ENCODE data around the gene MRLN. TPM values are rescaled to one million over a fixed set of nuclear protein-coding genes. Genes with fewer than 3 reads are reported as not detected.

MRLN gene
- total and polyA plus RNA-seq, 2 donors, result 0.47 to 2.0 TPM

- Histone ChIP-seq H3K27ac (ENCODE audit: low read depth in 1 of 2, low read length in 1 of 2) (no peak overlapping the region), H3K27me3 (ENCODE audit: control insufficient read depth in 2 of 2, insufficient read depth in 1 of 2, low read length in 1 of 2) (peaks cover 0 to 2% of the 10 kb centered on the region in 2 donors)
- 80% methylated on average over 4 of the region's 4 CpGs for WGBS
These were observed 50.9 kb downstream of the MRLN start for GRCh38 chr10:59702347-59702746.

GRCh38 chr10:59700709-59701108, 52.5 kb downstream of the MRLN start:
- no peaks in the 10 kb centered on the region for H3K27me3 ChIP-seq (ENCODE audit: control insufficient read depth in 2 of 2, insufficient read depth in 1 of 2, low read length in 1 of 2)
- no peaks in the 10 kb centered on the region for H3K4me1 ChIP-seq (ENCODE audit: control insufficient read depth in 2 of 2, insufficient read depth in 2 of 2, low read length in 2 of 2)
- no peaks in the 10 kb centered on the region for H3K36me3 ChIP-seq (ENCODE audit: control insufficient read depth in 2 of 2, insufficient read depth in 2 of 2, low read length in 1 of 2)
- 81% methylated on average over 4 of the region's 4 CpGs for WGBS
- no peak overlapping the region for H3K27ac ChIP-seq (ENCODE audit: low read depth in 1 of 2, low read length in 1 of 2)
- no peaks in the 10 kb centered on the region for H3K9me3 ChIP-seq (ENCODE audit: control insufficient read depth in 2 of 2, insufficient read depth in 1 of 2, low read length in 1 of 2)
- no peak overlapping the region for H3K4me3 ChIP-seq (ENCODE audit: low read length in 2 of 2)
- DNase-seq (ENCODE audit: low read depth in 6 of 9, low spot score in 9 of 9), result no peak

More at GRCh38 chr10:59702347-59702746, 50.9 kb downstream of the MRLN start:
- no peak for DNase-seq (ENCODE audit: low read depth in 6 of 9, low spot score in 9 of 9)
- no peaks in the 10 kb centered on the region for H3K36me3 ChIP-seq (ENCODE audit: control insufficient read depth in 2 of 2, insufficient read depth in 2 of 2, low read length in 1 of 2)
- H3K9me3 ChIP-seq (ENCODE audit: control insufficient read depth in 2 of 2, insufficient read depth in 1 of 2, low read length in 1 of 2), result no peaks in the 10 kb centered on the region
- H3K4me3 ChIP-seq (ENCODE audit: low read length in 2 of 2), result no peak overlapping the region
- no peaks in the 10 kb centered on the region for H3K4me1 ChIP-seq (ENCODE audit: control insufficient read depth in 2 of 2, insufficient read depth in 2 of 2, low read length in 2 of 2)

- Histone ChIP-seq H3K4me3 (ENCODE audit: low read length in 2 of 2) (no peak overlapping the region), H3K9me3 (ENCODE audit: control insufficient read depth in 2 of 2, insufficient read depth in 1 of 2, low read length in 1 of 2) (no peaks in the 10 kb centered on the region), H3K36me3 (ENCODE audit: control insufficient read depth in 2 of 2, insufficient read depth in 2 of 2, low read length in 1 of 2) (no peaks in the 10 kb centered on the region), H3K27me3 (ENCODE audit: control insufficient read depth in 2 of 2, insufficient read depth in 1 of 2, low read length in 1 of 2) (no peaks in the 10 kb centered on the region), H3K4me1 (ENCODE audit: control insufficient read depth in 2 of 2, insufficient read depth in 2 of 2, low read length in 2 of 2) (no peaks in the 10 kb centered on the region), H3K27ac (ENCODE audit: low read depth in 1 of 2, low read length in 1 of 2) (no peak overlapping the region)
- whole genome bisulfite sequencing, result 93% methylated on average over 1 of the region's 1 CpG
- DNase-seq (ENCODE audit: low read depth in 6 of 9, low spot score in 9 of 9), result no peak
These were observed 54.9 kb downstream of the MRLN start for GRCh38 chr10:59698326-59698725.

- Histone ChIP-seq H3K36me3 (ENCODE audit: control insufficient read depth in 2 of 2, insufficient read depth in 2 of 2, low read length in 1 of 2) (no peaks in the 10 kb centered on the region), H3K9me3 (ENCODE audit: control insufficient read depth in 2 of 2, insufficient read depth in 1 of 2, low read length in 1 of 2) (no peaks in the 10 kb centered on the region), H3K27ac (ENCODE audit: low read depth in 1 of 2, low read length in 1 of 2) (no peak overlapping the region), H3K4me3 (ENCODE audit: low read length in 2 of 2) (no peak overlapping the region), H3K27me3 (ENCODE audit: control insufficient read depth in 2 of 2, insufficient read depth in 1 of 2, low read length in 1 of 2) (no peaks in the 10 kb centered on the region), H3K4me1 (ENCODE audit: control insufficient read depth in 2 of 2, insufficient read depth in 2 of 2, low read length in 2 of 2) (no peaks in the 10 kb centered on the region)
- no peak for DNase-seq (ENCODE audit: low read depth in 6 of 9, low spot score in 9 of 9)
- WGBS, result 53% methylated on average over 3 of the region's 3 CpGs
These were observed 57.6 kb downstream of the MRLN start for GRCh38 chr10:59695637-59696036.

- Histone ChIP-seq H3K27me3 (ENCODE audit: control insufficient read depth in 2 of 2, insufficient read depth in 1 of 2, low read length in 1 of 2) (no peaks in the 10 kb centered on the region), H3K4me1 (ENCODE audit: control insufficient read depth in 2 of 2, insufficient read depth in 2 of 2, low read length in 2 of 2) (no peaks in the 10 kb centered on the region), H3K9me3 (ENCODE audit: control insufficient read depth in 2 of 2, insufficient read depth in 1 of 2, low read length in 1 of 2) (no peaks in the 10 kb centered on the region), H3K36me3 (ENCODE audit: control insufficient read depth in 2 of 2, insufficient read depth in 2 of 2, low read length in 1 of 2) (no peaks in the 10 kb centered on the region), H3K27ac (ENCODE audit: low read depth in 1 of 2, low read length in 1 of 2) (no peak overlapping the region), H3K4me3 (ENCODE audit: low read length in 2 of 2) (no peak overlapping the region)
- no peak for DNase-seq (ENCODE audit: low read depth in 6 of 9, low spot score in 9 of 9)
- 96% methylated on average over 1 of the region's 1 CpG for WGBS
These were observed 58.3 kb downstream of the MRLN start for GRCh38 chr10:59694936-59695335.

GRCh38 chr10:59692113-59692512, 61.1 kb downstream of the MRLN start:
- Histone ChIP-seq H3K9me3 (ENCODE audit: control insufficient read depth in 2 of 2, insufficient read depth in 1 of 2, low read length in 1 of 2) (no peaks in the 10 kb centered on the region), H3K4me1 (ENCODE audit: control insufficient read depth in 2 of 2, insufficient read depth in 2 of 2, low read length in 2 of 2) (no peaks in the 10 kb centered on the region), H3K27ac (ENCODE audit: low read depth in 1 of 2, low read length in 1 of 2) (no peak overlapping the region), H3K4me3 (ENCODE audit: low read length in 2 of 2) (no peak overlapping the region), H3K27me3 (ENCODE audit: control insufficient read depth in 2 of 2, insufficient read depth in 1 of 2, low read length in 1 of 2) (no peaks in the 10 kb centered on the region), H3K36me3 (ENCODE audit: control insufficient read depth in 2 of 2, insufficient read depth in 2 of 2, low read length in 1 of 2) (no peaks in the 10 kb centered on the region)
- WGBS, result 98% methylated on average over 2 of the region's 2 CpGs
- DNase-seq (ENCODE audit: low read depth in 6 of 9, low spot score in 9 of 9), result no peak

- no peaks in the 10 kb centered on the region for H3K4me1 ChIP-seq (ENCODE audit: control insufficient read depth in 2 of 2, insufficient read depth in 2 of 2, low read length in 2 of 2)
- no peak overlapping the region for H3K4me3 ChIP-seq (ENCODE audit: low read length in 2 of 2)
- no peaks in the 10 kb centered on the region for H3K27me3 ChIP-seq (ENCODE audit: control insufficient read depth in 2 of 2, insufficient read depth in 1 of 2, low read length in 1 of 2)
- no peaks in the 10 kb centered on the region for H3K36me3 ChIP-seq (ENCODE audit: control insufficient read depth in 2 of 2, insufficient read depth in 2 of 2, low read length in 1 of 2)
- 78% methylated on average over 5 of the region's 5 CpGs for WGBS
- no peaks in the 10 kb centered on the region for H3K9me3 ChIP-seq (ENCODE audit: control insufficient read depth in 2 of 2, insufficient read depth in 1 of 2, low read length in 1 of 2)
- no peak for DNase-seq (ENCODE audit: low read depth in 6 of 9, low spot score in 9 of 9)
- no peak overlapping the region for H3K27ac ChIP-seq (ENCODE audit: low read depth in 1 of 2, low read length in 1 of 2)
These were observed 64.3 kb downstream of the MRLN start for GRCh38 chr10:59688921-59689351.

- H3K27ac ChIP-seq (ENCODE audit: low read depth in 1 of 2, low read length in 1 of 2), result no peak overlapping the region
- WGBS, result 85% methylated on average over 1 of the region's 1 CpG
- no peaks in the 10 kb centered on the region for H3K4me1 ChIP-seq (ENCODE audit: control insufficient read depth in 2 of 2, insufficient read depth in 2 of 2, low read length in 2 of 2)
These were observed 65.6 kb downstream of the MRLN start for GRCh38 chr10:59687657-59688056.

More at GRCh38 chr10:59687657-59688056, 65.6 kb downstream of the MRLN start:
- no peak for DNase-seq (ENCODE audit: low read depth in 6 of 9, low spot score in 9 of 9)
- H3K36me3 ChIP-seq (ENCODE audit: control insufficient read depth in 2 of 2, insufficient read depth in 2 of 2, low read length in 1 of 2), result no peaks in the 10 kb centered on the region
- H3K4me3 ChIP-seq (ENCODE audit: low read length in 2 of 2), result no peak overlapping the region
- no peaks in the 10 kb centered on the region for H3K27me3 ChIP-seq (ENCODE audit: control insufficient read depth in 2 of 2, insufficient read depth in 1 of 2, low read length in 1 of 2)
- no peaks in the 10 kb centered on the region for H3K9me3 ChIP-seq (ENCODE audit: control insufficient read depth in 2 of 2, insufficient read depth in 1 of 2, low read length in 1 of 2)

Data from thymus (tissue), 11 donors.